ENCODE data around the gene ROBO1. TPM values are rescaled to one million over a fixed set of nuclear protein-coding genes. Genes with fewer than 3 reads are reported as not detected.
"Not testable (repeated sequence)": the region's sequence is repeated elsewhere in the genome, so short reads cannot be mapped to it uniquely, and the experiment has no call there.

The ROBO1 gene
- total RNA-seq, 2 experiments from 2014 or later = 3.0 to 3.1 TPM

DNA sequence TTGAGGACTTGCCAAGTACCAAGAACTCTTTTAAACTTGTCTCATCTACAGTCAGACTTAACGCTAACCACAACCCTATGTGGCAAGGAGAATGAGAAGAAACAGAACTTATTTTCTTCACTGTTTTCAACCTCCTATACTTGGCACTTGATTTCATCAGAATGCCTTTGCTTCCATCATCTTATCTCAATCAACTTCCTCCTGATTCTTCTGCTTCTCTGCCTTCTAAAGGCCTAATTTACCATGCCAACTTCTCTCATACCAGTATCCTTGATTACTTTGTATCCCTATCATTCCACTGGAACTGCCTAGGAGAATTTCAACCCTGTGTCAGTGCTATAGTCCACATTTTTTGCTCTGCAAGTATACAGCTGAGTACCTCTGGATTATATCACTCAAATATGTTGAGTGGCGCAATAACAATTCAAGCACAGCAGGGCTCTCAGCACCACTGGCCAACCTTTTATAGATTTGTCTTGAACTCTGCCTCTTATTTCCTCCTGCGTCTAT, 413.6 kb downstream of the ROBO1 start:
- POLR2A ChIA-PET = no interaction called here
- no peak for ATAC-seq
- CTCF ChIA-PET = no interaction called here
- Mint-ChIP-seq H3K4me3 (no peak overlapping the region), H3K4me1 (ENCODE audit: low read depth) (no peaks in the 10 kb centered on the region), H3K27ac (no peak overlapping the region), H3K27me3 (ENCODE audit: low read depth) (no peaks in the 10 kb centered on the region), H3K36me3 (ENCODE audit: low read depth) (no peaks in the 10 kb centered on the region), H3K9me3 (ENCODE audit: insufficient read depth) (no peaks in the 10 kb centered on the region)
- DNase-seq = no peak

DNA sequence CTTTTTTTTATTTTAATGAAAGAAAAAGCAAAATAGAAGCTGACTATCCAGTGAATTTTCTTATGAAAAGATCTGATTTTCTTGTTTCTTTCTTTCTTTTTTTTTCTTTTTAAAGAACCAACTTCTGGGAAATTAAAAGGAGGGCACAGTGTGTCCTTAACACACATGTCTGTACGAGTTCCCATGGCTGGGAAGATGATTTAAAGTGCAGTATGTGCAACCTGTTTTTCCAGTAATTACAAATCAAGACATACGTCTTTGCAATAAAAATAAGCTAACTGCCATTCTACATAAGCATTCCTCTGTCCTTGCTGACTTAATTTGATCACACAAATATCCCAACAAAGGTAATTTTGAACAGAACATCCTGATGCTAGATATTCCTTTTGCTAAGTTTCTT, 416.1 kb downstream of the ROBO1 start:
- CTCF ChIA-PET = no interaction called here
- no peak overlapping the region for H3K4me3 Mint-ChIP-seq
- H3K36me3 Mint-ChIP-seq (ENCODE audit: low read depth) = no peaks in the 10 kb centered on the region
- ATAC-seq (no peak), DNase-seq (no peak)
- H3K9me3 Mint-ChIP-seq (ENCODE audit: insufficient read depth) = no peaks in the 10 kb centered on the region
- no peaks in the 10 kb centered on the region for H3K27me3 Mint-ChIP-seq (ENCODE audit: low read depth)
- POLR2A ChIA-PET = no interaction called here
- H3K4me1 Mint-ChIP-seq (ENCODE audit: low read depth) = no peaks in the 10 kb centered on the region
- H3K27ac Mint-ChIP-seq = no peak overlapping the region

DNA sequence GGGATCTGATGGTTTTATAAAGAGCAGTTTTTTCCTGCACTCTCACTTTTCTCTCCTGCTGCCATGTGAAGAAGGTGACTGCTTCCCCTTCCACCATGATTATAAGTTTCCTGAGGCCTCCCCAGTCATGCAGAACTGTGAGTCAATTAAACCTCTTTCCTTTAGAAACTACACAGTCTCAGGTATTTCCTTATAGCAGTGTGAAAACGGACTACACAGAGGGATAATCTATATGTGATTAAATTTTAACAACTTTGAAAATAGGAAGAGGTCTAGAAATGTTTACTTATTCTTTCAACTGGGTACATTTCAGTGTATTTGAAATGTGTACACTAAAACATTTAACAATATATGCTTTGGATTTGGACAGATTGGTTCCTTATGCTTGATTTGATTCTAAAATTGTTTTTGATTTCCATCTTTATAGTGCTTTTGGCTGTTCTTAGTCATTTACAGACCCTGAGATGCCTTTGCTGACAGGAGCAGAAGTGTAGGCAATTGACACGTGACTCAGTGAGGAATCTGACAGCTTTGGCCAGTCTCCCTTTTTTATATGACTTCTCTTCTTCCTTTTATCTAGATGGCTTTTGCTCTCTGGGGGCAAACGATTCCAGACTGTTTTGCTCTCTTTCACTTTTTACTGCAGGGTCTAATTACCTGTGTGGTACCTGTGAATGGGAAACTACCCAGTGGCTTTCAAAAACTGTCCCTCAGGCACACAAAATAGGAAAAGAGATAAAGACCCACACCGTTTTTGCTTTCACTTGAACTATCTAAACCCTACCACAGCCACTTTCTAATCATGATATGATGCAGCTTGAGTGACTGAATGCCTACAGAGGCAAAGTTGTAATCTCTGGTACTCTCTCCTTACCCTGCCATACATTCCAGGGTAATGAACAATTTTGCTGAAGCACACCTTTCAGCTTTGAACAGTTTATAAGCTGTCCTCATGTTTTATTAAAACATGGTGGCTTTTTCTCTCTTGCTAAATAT, 422.6 kb downstream of the ROBO1 start:
- Mint-ChIP-seq H3K36me3 (ENCODE audit: low read depth) (no peaks in the 10 kb centered on the region), H3K27me3 (ENCODE audit: low read depth) (no peaks in the 10 kb centered on the region), H3K27ac (no peak overlapping the region), H3K4me1 (ENCODE audit: low read depth) (no peaks in the 10 kb centered on the region), H3K9me3 (ENCODE audit: insufficient read depth) (peaks cover 6% of the 10 kb centered on the region), H3K4me3 (no peak overlapping the region)
- POLR2A ChIA-PET = no interaction called here
- no peak for DNase-seq
- CTCF ChIA-PET = no interaction called here
- no peak for ATAC-seq

DNA sequence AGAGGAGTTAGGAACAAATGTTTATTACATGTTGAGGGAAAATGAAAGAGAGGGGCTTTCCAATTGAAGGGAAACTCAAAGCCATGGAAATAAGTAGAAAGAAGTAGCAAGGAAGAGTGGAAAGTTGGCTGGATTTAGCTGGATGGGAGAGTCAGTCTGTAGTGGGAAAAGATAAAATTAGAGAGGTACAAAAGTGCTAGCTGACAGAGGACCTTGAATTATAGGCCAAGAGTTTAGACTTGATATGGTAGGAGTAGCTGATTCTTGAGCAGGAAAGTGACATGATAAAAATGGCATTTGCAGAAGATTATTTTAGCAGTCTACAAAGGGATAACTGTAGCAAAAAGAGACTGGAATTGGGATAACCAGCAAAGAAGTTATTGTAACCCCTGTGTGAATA, 425.8 kb downstream of the ROBO1 start:
- ChIA-PET CTCF (no interaction called here), POLR2A (no interaction called here)
- Mint-ChIP-seq H3K9me3 (ENCODE audit: insufficient read depth) (peaks cover 6% of the 10 kb centered on the region), H3K36me3 (ENCODE audit: low read depth) (no peaks in the 10 kb centered on the region), H3K4me1 (ENCODE audit: low read depth) (no peaks in the 10 kb centered on the region), H3K4me3 (no peak overlapping the region), H3K27ac (no peak overlapping the region), H3K27me3 (ENCODE audit: low read depth) (no peaks in the 10 kb centered on the region)
- DNase-seq (no peak), ATAC-seq (no peak)

DNA sequence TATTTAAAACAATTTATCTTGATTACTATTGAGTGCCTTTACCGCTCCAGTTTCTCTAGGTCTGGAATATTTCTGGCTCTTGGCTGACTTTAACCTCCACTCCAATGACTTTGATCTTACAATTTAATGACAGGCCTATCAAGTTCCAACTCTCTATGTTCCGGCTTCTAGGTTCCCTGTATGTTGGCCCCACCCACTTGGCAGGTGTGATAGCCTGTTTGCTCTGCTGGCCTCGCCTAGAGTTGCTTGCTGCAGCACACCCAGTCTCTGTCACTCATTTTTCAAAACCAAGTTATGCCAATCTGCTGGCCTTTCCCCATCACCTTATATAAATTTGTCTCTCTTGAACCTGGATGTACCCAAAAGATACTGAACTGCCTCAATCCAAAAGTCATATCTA, 428.0 kb downstream of the ROBO1 start:
- no peak for ATAC-seq
- H3K27me3 Mint-ChIP-seq (ENCODE audit: low read depth) = no peaks in the 10 kb centered on the region
- no peaks in the 10 kb centered on the region for H3K36me3 Mint-ChIP-seq (ENCODE audit: low read depth)
- H3K27ac Mint-ChIP-seq = no peak overlapping the region
- ChIA-PET POLR2A (no interaction called here), CTCF (no interaction called here)
- DNase-seq = no peak
- H3K4me3 Mint-ChIP-seq = no peak overlapping the region
- no peaks in the 10 kb centered on the region for H3K4me1 Mint-ChIP-seq (ENCODE audit: low read depth)
- H3K9me3 Mint-ChIP-seq (ENCODE audit: insufficient read depth) = peaks cover 6% of the 10 kb centered on the region

DNA sequence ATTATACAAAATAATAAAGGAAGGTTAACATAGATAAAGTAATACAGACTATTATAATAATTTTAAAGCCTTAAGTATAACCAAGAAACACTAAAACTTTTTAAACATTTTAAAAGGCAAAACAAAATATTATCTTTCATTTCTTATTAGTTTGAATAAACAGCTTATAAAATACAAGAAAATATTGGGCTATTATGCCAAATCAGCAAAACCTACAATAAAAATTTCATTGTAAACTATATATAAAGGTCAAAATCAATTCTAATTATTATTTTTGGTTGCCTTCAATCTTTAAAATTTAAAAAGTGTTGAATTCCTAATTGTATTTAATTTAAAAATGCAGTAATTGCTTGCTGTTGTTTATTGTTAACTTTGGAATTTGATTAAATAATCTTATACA, 430.0 kb downstream of the ROBO1 start:
- no peaks in the 10 kb centered on the region for H3K9me3 Mint-ChIP-seq (ENCODE audit: insufficient read depth)
- no peak overlapping the region for H3K27ac Mint-ChIP-seq
- ChIA-PET CTCF (no interaction called here), POLR2A (no interaction called here)
- ATAC-seq = no peak
- no peaks in the 10 kb centered on the region for H3K4me1 Mint-ChIP-seq (ENCODE audit: low read depth)
- H3K27me3 Mint-ChIP-seq (ENCODE audit: low read depth) = no peaks in the 10 kb centered on the region
- no peaks in the 10 kb centered on the region for H3K36me3 Mint-ChIP-seq (ENCODE audit: low read depth)
- no peak for DNase-seq
- no peak overlapping the region for H3K4me3 Mint-ChIP-seq

DNA sequence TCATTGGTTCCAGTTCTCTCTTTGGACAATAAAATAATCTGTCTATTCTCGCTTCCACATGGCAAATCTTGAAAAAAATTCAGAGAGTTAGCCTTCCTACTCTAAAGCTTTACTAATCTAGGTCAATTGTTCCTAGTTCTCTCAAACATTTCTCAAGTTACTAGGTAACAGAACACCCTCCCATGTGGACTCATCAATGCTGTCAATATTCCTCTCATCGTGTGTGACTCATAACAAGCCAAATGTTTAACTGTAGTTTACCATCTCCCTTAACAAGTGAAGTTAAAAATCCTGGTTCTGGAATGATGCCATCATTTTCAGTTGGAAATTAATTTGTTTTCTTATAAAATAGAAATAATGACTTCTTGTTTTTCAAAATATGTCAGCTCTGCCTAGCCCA, 438.6 kb downstream of the ROBO1 start:
- no peak for ATAC-seq
- Mint-ChIP-seq H3K36me3 (ENCODE audit: low read depth) (no peaks in the 10 kb centered on the region), H3K4me1 (ENCODE audit: low read depth) (no peaks in the 10 kb centered on the region), H3K27ac (no peak overlapping the region), H3K27me3 (ENCODE audit: low read depth) (no peaks in the 10 kb centered on the region), H3K9me3 (ENCODE audit: insufficient read depth) (no peaks in the 10 kb centered on the region), H3K4me3 (no peak overlapping the region)
- no peak for DNase-seq
- ChIA-PET CTCF (no interaction called here), POLR2A (no interaction called here)

DNA sequence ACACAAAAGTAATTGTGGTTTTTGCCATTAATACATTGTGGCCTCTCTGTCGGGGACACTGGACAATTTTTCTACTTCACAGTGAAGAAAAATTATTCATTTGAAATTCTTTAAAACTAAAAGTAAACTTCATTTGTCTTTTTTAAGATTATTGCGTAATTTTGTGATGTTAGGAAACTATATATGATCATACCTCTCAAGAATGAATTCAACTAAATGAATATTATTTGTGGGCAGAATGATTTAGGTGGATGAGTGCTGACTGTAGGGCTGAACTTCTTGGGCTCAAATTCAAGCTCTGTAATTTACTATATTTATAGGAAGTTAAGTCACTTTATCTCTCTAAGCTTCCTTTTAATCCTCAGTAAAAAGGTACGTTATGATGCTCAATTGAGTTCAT, 441.2 kb downstream of the ROBO1 start:
- CTCF ChIA-PET = no interaction called here
- H3K27ac Mint-ChIP-seq = no peak overlapping the region
- H3K27me3 Mint-ChIP-seq (ENCODE audit: low read depth) = no peaks in the 10 kb centered on the region
- H3K4me3 Mint-ChIP-seq = no peak overlapping the region
- H3K36me3 Mint-ChIP-seq (ENCODE audit: low read depth) = no peaks in the 10 kb centered on the region
- no peak for DNase-seq
- POLR2A ChIA-PET = no interaction called here
- no peaks in the 10 kb centered on the region for H3K9me3 Mint-ChIP-seq (ENCODE audit: insufficient read depth)
- no peak for ATAC-seq
- H3K4me1 Mint-ChIP-seq (ENCODE audit: low read depth) = no peaks in the 10 kb centered on the region

DNA sequence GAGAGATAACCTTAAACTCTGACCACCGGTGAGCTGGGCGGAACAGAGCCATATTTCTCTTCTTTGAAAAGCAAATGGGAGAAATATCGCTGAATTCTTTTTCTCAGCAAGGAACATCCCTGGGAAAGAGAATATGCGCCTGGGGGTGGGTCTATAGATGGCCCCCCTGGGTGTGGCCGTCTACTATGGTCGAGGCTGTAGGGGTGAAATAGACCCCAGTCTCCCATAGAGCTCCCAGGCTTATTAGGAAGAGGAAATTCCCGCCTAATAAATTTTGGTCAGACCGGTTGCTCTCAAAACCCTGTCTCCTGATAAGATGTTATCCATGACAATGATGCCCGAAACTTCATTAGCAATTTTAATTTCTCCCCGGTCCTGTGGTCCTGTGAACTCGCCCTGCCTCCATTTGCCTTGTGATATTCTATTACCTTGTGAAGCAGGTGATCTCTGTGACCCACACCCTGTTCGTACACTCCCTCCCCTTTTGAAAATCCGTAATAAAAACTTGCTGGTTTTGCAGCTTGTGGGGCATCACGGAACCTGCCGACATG, 441.9 kb downstream of the ROBO1 start:
- CTCF ChIA-PET; ATAC-seq; H3K27me3 Mint-ChIP-seq (ENCODE audit: low read depth); H3K4me3 Mint-ChIP-seq; H3K27ac Mint-ChIP-seq; H3K4me1 Mint-ChIP-seq (ENCODE audit: low read depth); H3K9me3 Mint-ChIP-seq (ENCODE audit: insufficient read depth); H3K36me3 Mint-ChIP-seq (ENCODE audit: low read depth); DNase-seq; POLR2A ChIA-PET: not testable (repeated sequence)

DNA sequence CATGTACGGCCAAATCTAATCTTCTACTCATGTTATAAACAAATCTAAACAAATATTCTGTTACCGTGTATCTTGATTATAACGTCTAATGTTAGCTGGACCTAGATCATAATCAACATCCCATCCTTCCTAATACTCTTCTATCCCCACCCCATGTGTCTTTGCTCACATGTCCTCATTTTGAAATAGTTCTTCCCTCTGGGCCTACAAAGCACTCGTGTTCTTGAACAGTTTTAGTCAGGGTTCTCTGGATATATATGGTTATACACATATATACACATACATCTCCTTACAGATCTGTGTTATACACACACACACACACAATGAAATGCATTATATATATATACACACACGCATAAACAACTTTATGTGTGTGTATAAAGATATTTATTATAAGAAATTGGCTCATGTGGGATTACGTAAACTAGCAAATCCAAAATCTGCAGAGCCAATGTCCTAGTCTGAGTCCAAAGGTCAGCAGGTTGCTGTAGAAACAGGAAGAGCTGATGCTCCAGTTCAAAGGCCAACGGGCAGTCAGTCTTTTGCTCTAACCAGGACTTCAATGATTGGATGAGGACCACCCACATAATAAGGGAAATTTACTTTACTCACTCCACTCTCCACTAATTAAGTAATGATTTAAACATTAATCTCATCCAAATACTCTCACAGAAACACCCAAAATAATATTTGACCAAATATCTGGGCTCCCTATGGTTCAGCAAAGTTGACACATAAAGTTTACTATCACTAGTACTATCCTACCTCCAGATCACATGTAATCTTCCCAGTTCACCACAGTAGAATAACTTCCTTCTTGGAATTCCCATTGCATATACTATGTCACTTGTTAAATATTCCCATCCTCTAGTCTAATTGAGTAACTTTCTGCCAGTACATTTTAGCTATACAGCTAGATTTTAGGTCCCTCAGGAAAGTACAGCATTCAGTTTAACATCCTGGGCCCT, 450.0 kb downstream of the ROBO1 start:
- Mint-ChIP-seq H3K27me3 (ENCODE audit: low read depth) (no peaks in the 10 kb centered on the region), H3K4me3 (no peak overlapping the region), H3K9me3 (ENCODE audit: insufficient read depth) (no peaks in the 10 kb centered on the region), H3K36me3 (ENCODE audit: low read depth) (no peaks in the 10 kb centered on the region), H3K27ac (no peak overlapping the region), H3K4me1 (ENCODE audit: low read depth) (no peaks in the 10 kb centered on the region)
- DNase-seq (no peak), ATAC-seq (no peak)
- CTCF ChIA-PET = no interaction called here
- POLR2A ChIA-PET = no interaction called here

DNA sequence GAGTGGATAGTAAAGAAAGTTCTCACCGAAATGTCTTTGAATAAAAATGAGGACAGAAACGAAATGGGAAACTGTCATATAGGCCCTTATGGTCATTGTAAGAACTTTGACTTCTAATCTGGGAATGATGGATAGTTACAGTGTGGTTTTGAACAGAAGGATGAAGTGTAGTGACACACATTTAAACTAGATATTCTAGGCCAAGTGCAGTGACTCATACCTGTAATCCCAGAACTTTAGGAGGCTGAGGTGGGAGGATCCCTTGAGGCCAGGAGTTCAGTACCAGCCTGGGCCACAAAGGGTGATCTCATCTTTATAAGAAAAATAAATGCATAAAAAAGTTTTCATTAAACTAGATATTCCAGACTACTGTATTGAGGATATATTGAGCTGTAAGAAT, 452.8 kb downstream of the ROBO1 start:
- Mint-ChIP-seq H3K27ac (no peak overlapping the region), H3K27me3 (ENCODE audit: low read depth) (no peaks in the 10 kb centered on the region), H3K9me3 (ENCODE audit: insufficient read depth) (peaks cover 4% of the 10 kb centered on the region), H3K36me3 (ENCODE audit: low read depth) (no peaks in the 10 kb centered on the region), H3K4me1 (ENCODE audit: low read depth) (no peaks in the 10 kb centered on the region), H3K4me3 (no peak overlapping the region)
- DNase-seq (no peak), ATAC-seq (no peak)
- ChIA-PET POLR2A (no interaction called here), CTCF (no interaction called here)

DNA sequence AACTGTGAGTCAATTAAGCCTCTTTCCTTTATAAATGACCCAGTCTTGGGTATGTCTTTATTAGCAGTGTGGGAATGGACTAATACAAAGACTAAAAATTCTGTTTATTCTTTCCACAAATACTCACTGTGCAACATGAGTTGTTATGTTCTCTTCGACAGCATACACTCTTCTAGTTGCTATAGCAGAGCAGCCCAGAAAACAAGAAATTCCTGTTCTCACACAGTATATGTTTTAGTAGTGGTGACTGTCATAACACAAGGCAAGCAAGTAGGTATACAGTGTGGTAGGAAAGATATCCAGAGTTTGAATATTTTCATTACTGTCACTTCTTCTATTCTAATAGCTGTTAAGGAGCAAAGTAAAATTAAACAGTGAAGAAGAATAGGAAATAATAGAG, 453.3 kb downstream of the ROBO1 start:
- H3K27ac Mint-ChIP-seq = no peak overlapping the region
- H3K4me3 Mint-ChIP-seq = no peak overlapping the region
- ChIA-PET CTCF (no interaction called here), POLR2A (no interaction called here)
- ATAC-seq = no peak
- H3K36me3 Mint-ChIP-seq (ENCODE audit: low read depth) = no peaks in the 10 kb centered on the region
- no peak for DNase-seq
- H3K4me1 Mint-ChIP-seq (ENCODE audit: low read depth) = no peaks in the 10 kb centered on the region
- peaks cover 4% of the 10 kb centered on the region for H3K9me3 Mint-ChIP-seq (ENCODE audit: insufficient read depth)
- H3K27me3 Mint-ChIP-seq (ENCODE audit: low read depth) = no peaks in the 10 kb centered on the region

Data from activated CD8-positive, alpha-beta T cell treated with anti-CD3 and anti-CD28 coated beads, Interleukin-2, amount 10 ng/mL, durations not matched to agents 7 days and 5 days (primary cell).